SU-DHL-6 (cell line): ENCODE measurements around the gene PROSER3.

Source experiments
- H2AFZ ChIP-seq: fragments of 200-600 bp; sonication (generic); 2 replicates; pipeline ENCODE4 v1.6.1; 2014; ENCODE audit warnings: low read depth, mild to moderate bottlenecking, moderate library complexity, mixed read lengths, antibody characterized with exemption, low read length; ENCODE audit not compliant: severe bottlenecking
- H3F3A ChIP-seq: fragments of 200-600 bp; shearing (Covaris generic); 2 replicates; pipeline ENCODE4 v1.6.0; 2016; ENCODE audit warnings: antibody characterized with exemption, mild to moderate bottlenecking; ENCODE audit not compliant: insufficient read depth
- H3K27ac ChIP-seq: fragments of 200-600 bp; sonication (generic); 2 replicates; pipeline ENCODE4 v1.5.1; 2016; ENCODE audit warnings: low read depth, mild to moderate bottlenecking, low read length, moderate library complexity, mixed read lengths
- H3K27me3 ChIP-seq: fragments of 200-600 bp; sonication (generic), shearing (Covaris generic); 2 replicates; pipeline ENCODE4 v1.6.0; 2014; ENCODE audit warnings: mild to moderate bottlenecking, low read length
- H3K36me3 ChIP-seq: fragments of 200-600 bp; sonication (generic); 2 replicates; pipeline ENCODE4 v1.6.1; 2014; ENCODE audit warnings: mild to moderate bottlenecking, low read length, mixed read lengths
- H3K4me2 ChIP-seq: fragments of 300-600, 200-600 bp; shearing (Covaris generic), sonication (generic); 2 replicates; pipeline ENCODE4 v1.6.0; 2014; ENCODE audit warnings: low read length, low read depth, mild to moderate bottlenecking; ENCODE audit not compliant: poor library complexity, severe bottlenecking
- H3K4me3 ChIP-seq: fragments of 200-600 bp; sonication (generic); 2 replicates; pipeline ENCODE4 v1.5.1; 2014; ENCODE audit warnings: antibody characterized with exemption, low read length, mild to moderate bottlenecking, mixed read lengths; ENCODE audit not compliant: insufficient read depth, poor library complexity, severe bottlenecking
- H3K79me2 ChIP-seq: fragments of 200-600 bp; sonication (generic); 2 replicates; pipeline ENCODE4 v1.6.1; 2014; ENCODE audit warnings: mild to moderate bottlenecking, low read length, moderate library complexity; ENCODE audit not compliant: insufficient read depth
- H3K9ac ChIP-seq: fragments of 200-600 bp; sonication (generic); 2 replicates; pipeline ENCODE4 v1.7.0; 2014; ENCODE audit warnings: mild to moderate bottlenecking, low read length
- H3K9me2 ChIP-seq: fragments of 200-600 bp; sonication (generic); replicated peaks from 2 replicates; pipeline ENCODE4 v1.6.1; 2014; ENCODE audit warnings: low read length; ENCODE audit not compliant: insufficient read depth
- H3K9me3 ChIP-seq: fragments of 200-600 bp; sonication (generic); 2 replicates; pipeline ENCODE4 v1.6.1; 2014; ENCODE audit warnings: low read length, mixed read lengths; ENCODE audit not compliant: insufficient read depth
- H4K20me1 ChIP-seq: fragments of 200-600 bp; sonication (generic); 2 replicates; pipeline ENCODE4 v1.6.1; 2014; ENCODE audit warnings: low read depth, mild to moderate bottlenecking, antibody characterized with exemption, low read length, moderate library complexity, mixed read lengths
- CTCF ChIP-seq: fragments of 200-600 bp; sonication (generic); IDR thresholded peaks from one replicate; pipeline ENCODE4 v1.5.1; 2017; ENCODE audit warnings: antibody characterized with exemption, mild to moderate bottlenecking, low read length, moderate library complexity; ENCODE audit not compliant: insufficient read depth, poor library complexity, severe bottlenecking
- EZH2phosphoT487 ChIP-seq: fragments of 200-600 bp; sonication (generic), shearing (Covaris generic); conservative IDR thresholded peaks from 2 replicates; pipeline ENCODE4 v1.6.1; 2018; ENCODE audit warnings: mild to moderate bottlenecking, antibody characterized with exemption, low read length, moderate library complexity, mixed read lengths

The PROSER3 gene

GRCh38 chr19:35740108-35740422 lies 17.9 kb upstream of the PROSER3 start:
- Histone ChIP-seq H3K9ac (peak overlapping the region; percentile 60), H3K79me2 (no peaks in the 10 kb centered on the region), H2AFZ (peak overlapping the region; percentile 45), H3K36me3 (no peaks in the 10 kb centered on the region), H3F3A (peaks cover 13% of the 10 kb centered on the region), H3K27me3 (no peaks in the 10 kb centered on the region), H4K20me1 (no peaks in the 10 kb centered on the region), H3K4me3 (peak overlapping the region; percentile 69), H3K9me2 (no peaks in the 10 kb centered on the region), H3K9me3 (no peaks in the 10 kb centered on the region), H3K4me2 (peak overlapping the region; percentile 89), H3K27ac (peak overlapping the region; percentile 33)
- no peak for TF ChIP-seq EZH2phosphoT487
- no peak for TF ChIP-seq CTCF

GRCh38 chr19:35740423-35741202 lies 17.4 kb upstream of the PROSER3 start:
- H2AFZ ChIP-seq, result peak overlapping the region; percentile 45
- H3K79me2 ChIP-seq, result no peaks in the 10 kb centered on the region; the same call in 1 of the 2 replicates
- H3F3A ChIP-seq, result peaks cover 13% of the 10 kb centered on the region
- H3K9ac ChIP-seq, result peak overlapping the region; percentile 60
- no peaks in the 10 kb centered on the region for H3K9me3 ChIP-seq
- H3K27me3 ChIP-seq, result no peaks in the 10 kb centered on the region
- H4K20me1 ChIP-seq, result no peaks in the 10 kb centered on the region
- peak overlapping the region; percentile 92 for H3K27ac ChIP-seq
- no peaks in the 10 kb centered on the region for H3K36me3 ChIP-seq
- no peak for TF ChIP-seq CTCF
- TF ChIP-seq EZH2phosphoT487, result no peak
- H3K4me3 ChIP-seq, result peak overlapping the region; percentile 69
- H3K9me2 ChIP-seq, result no peaks in the 10 kb centered on the region
- peak overlapping the region; percentile 89 for H3K4me2 ChIP-seq

GRCh38 chr19:35741203-35741515 lies 16.8 kb upstream of the PROSER3 start:
- Histone ChIP-seq H3K9me3 (no peaks in the 10 kb centered on the region), H3K9me2 (no peaks in the 10 kb centered on the region), H3K27me3 (no peaks in the 10 kb centered on the region), H3K36me3 (no peaks in the 10 kb centered on the region), H4K20me1 (no peaks in the 10 kb centered on the region), H3K79me2 (peaks cover 5% of the 10 kb centered on the region), H3F3A (peaks cover 13% of the 10 kb centered on the region), H3K27ac (peak overlapping the region; percentile 92), H3K9ac (peak overlapping the region; percentile 60), H2AFZ (no peak overlapping the region), H3K4me3 (peak overlapping the region; percentile 50), H3K4me2 (peak overlapping the region; percentile 89)
- TF ChIP-seq EZH2phosphoT487 (no peak), CTCF (no peak)
